Medulla oblongata (tissue), 1 donor: ENCODE data around the gene RND3.

Source experiments
- DNase-seq: peaks from one replicate; pipeline ENCODE4 v3.0.0-alpha.2; 2015; ENCODE audit errors: extremely low spot score

Gene RND3

GRCh38 chr2:150494234-150494945, 6.9 kb upstream of the RND3 start:
- DNase-seq, result no peak

GRCh38 chr2:150491943-150492342, 4.5 kb upstream of the RND3 start:
- no peak for DNase-seq

- DNase-seq, result no peak
These were observed 4.0 kb upstream of the RND3 start for GRCh38 chr2:150491430-150491829.

GRCh38 chr2:150490466-150490865, 3.0 kb upstream of the RND3 start:
- DNase-seq, result no peak

- peak; percentile 22 for DNase-seq
These were observed 655 bp downstream of the RND3 start for GRCh38 chr2:150486539-150487484.

GRCh38 chr2:150485871-150486538, 1.5 kb downstream of the RND3 start:
- DNase-seq, result no peak

- DNase-seq, result peak; percentile 36
These were observed 2.2 kb downstream of the RND3 start for GRCh38 chr2:150485114-150485870.

- peak; percentile 8 for DNase-seq
These were observed 2.9 kb downstream of the RND3 start for GRCh38 chr2:150484461-150485021.

- no peak for DNase-seq
These were observed 3.5 kb downstream of the RND3 start for GRCh38 chr2:150484006-150484405.

GRCh38 chr2:150483532-150483931, 3.9 kb downstream of the RND3 start:
- DNase-seq, result no peak

- no peak for DNase-seq
These were observed 4.6 kb downstream of the RND3 start for GRCh38 chr2:150482667-150483400.

- DNase-seq, result no peak
These were observed 5.4 kb downstream of the RND3 start for GRCh38 chr2:150482111-150482510.

GRCh38 chr2:150480971-150481830, 6.3 kb downstream of the RND3 start:
- DNase-seq, result no peak

- no peak for DNase-seq
These were observed 7.2 kb downstream of the RND3 start for GRCh38 chr2:150480241-150480640.

GRCh38 chr2:150479075-150479915, 8.2 kb downstream of the RND3 start:
- no peak for DNase-seq

- DNase-seq, result no peak
These were observed 9.1 kb downstream of the RND3 start for GRCh38 chr2:150478200-150478974.

GRCh38 chr2:150477347-150477746, 10.1 kb downstream of the RND3 start:
- DNase-seq, result no peak

GRCh38 chr2:150476809-150477302, 10.6 kb downstream of the RND3 start:
- no peak for DNase-seq
